Fibroblast of gingiva (primary cell): Measurements from ENCODE around the gene KCNH3.
"Not testable (repeated sequence)": the region's sequence is repeated elsewhere in the genome, so short reads cannot be mapped to it uniquely, and the experiment has no call there.

Experiments used
- DNase-seq: peaks from one replicate; pipeline ENCODE4 v3.0.0-alpha.2; 2011; ENCODE audit warnings: low read depth

The KCNH3 gene

DNA sequence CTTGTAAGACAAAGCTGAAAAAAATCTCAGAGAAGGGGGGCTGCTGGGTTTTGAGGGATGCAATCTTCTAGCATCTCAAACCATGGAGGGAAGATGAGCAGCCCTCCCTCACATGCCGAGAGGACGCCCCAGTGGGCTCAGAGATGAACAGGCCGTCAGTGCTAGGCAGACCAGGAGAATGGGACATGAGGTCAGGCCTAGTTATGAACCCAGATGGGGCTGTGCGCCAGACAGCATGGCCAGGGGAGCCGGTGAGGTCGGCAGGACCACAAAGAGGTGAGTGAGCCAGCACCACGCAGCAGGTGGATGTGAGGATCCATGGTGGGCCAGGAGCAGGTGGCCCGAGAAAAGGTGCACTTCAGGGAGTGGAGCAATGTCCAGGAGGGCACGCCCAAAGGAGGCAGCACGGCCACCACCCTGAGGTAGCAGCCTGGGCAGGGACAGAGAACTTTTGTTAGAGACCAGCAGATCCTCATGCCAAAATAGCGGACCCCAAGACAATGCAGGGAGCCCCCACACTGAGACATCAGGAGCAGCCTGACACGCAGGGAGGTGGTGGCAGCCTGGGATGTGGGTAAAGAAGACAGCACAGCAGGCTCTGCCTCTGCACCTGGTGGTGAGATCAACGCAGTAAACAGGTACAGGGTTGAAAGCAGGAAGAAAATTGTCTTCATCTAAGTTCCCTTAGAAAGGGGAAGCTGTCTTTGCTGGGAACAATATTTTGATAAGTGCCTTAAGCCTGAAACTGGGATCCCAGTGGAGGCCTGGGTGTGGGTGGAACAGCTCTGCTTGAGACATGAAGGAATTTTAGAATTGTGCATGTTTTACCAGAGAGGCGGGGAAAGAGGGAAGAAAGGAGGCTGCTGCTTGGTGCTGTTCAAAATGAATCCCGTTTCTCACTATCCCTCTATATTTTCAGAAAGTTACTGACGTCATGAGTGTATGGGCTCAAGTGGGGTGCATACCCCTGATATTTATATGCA is 46.9 kb downstream of the KCNH3 start:
- no peak for DNase-seq

DNA sequence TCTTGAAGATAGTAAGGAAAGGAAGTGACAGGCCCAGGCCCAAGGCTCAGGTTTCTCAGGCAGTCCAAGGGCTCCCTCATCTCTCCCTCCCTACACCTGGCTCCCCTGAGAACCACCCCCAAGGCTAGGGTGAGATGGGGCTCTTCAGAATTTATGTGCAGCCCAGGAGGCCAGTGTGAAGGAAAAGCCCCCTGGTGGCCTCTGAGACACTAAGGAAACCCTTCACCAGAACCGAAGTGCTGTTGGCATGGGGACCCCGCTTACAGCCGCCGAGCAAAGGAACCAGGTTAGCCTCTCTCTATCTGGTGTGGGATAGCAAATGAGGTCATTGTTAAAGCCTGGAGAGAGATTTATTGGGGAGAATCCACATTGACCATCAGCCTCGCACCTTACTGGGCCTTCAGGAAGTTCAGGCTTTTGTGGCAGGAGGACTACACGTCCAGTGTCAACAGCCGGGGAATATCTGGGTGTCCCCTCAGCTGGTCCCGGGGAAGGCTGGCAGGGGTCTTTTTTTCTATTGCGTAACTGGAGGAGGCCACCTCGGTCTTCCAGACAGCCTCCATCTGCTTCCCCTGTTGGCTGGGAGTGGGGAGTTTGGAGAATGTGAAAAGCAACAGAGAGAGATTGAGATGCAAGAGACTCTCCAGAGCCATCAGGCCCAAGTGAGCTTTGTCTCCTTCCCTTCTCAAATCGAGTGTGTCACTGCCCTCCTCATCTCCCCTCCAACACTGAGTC is 48.5 kb downstream of the KCNH3 start:
- no peak for DNase-seq

DNA sequence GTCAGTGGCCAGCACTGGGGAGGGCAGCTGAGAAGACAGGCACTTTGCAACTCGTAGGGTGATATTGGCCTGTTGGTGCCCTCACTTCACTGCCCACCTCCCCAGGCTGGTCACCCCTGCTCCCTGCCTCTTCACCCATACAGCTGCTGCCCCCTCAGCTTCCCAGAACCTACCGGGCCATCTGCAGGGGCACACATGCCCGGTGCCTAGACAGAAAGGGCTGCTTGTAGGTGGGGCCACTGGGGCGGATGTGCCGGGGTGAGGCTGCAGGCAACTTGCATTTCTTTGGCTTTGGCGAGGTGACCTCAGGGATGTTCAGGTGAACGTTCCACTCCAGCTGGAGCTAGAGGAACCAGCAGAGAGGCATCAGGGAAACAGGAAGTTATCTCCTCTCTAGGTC is 49.5 kb downstream of the KCNH3 start:
- no peak for DNase-seq

DNA sequence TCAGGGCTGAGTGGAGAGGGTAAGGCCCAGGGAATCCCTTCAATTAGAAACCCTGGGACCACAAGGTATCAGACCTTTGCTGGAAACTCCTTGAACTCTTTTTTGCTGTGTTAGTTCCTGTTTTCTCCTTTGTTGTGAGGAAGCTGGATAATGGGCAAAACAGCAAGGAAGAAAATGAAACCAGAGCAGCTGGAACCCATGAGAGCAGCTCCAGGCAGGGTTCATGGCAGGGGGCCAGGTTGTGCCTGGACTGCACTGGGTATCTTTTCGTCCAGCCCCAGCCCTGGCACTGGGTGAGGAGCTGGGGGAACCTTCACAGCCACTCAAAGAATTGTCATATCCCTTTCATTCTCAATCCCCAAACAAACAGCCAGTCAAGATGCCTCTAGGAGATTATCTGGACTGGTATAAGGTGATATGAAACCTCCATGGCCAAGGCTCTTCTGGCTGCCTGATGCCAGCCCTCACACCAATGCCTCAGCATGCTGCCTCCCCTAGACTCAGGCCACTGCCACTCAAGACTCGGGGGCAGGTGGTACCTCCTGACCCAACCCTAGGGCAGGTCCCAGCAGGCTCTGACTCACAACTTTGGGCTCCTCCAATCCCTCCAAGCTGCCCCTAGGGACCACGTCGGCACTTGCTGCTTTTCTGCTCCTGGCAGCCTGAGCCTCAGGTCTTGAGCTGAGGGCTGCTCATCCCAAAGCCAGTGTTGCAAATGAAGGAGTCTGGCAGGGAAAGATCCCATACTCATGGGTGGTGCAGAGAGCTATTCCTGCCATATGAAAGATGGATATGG is 50.1 kb downstream of the KCNH3 start:
- no peak for DNase-seq

DNA sequence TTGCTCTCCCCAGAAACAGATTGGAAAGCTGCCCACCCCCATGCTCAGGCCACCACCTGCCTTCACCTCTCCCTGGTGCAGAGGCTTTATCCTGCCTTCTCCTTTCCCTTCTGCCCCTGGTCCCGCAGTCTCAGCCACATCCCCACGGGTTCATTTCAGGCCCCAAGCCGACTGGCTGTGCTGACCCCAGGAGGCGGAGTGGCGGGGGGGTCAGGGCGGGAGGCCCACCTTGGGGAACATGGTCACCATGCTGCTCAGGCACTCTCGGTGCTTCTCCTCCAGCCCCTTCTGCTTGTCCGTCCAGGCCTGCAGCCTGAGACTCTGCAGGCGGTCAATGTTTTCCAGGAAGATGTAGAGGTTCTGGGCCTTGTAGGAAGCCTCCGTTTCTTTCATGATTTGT is 59.7 kb downstream of the KCNH3 start:
- no peak for DNase-seq

DNA sequence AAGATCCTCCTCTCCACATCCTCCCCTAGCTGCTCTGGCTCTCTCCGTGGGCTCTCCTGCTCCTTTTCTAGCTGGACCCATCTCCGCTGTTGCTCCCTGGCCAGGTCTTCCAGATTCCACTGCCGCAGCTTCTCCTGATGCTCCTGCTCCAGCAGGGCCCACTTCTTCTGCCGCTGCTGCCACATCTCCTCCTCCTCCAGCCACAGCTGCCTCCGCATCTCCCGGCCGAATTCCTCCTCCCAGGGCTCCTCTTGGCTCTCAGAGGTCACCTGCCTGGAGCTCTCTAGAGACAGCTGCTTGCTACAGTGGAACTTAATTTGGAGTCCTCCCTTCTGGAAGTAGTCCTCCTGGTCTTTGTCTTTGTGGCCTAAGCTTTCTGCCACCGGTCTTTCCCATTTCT is 61.1 kb downstream of the KCNH3 start:
- no peak for DNase-seq

DNA sequence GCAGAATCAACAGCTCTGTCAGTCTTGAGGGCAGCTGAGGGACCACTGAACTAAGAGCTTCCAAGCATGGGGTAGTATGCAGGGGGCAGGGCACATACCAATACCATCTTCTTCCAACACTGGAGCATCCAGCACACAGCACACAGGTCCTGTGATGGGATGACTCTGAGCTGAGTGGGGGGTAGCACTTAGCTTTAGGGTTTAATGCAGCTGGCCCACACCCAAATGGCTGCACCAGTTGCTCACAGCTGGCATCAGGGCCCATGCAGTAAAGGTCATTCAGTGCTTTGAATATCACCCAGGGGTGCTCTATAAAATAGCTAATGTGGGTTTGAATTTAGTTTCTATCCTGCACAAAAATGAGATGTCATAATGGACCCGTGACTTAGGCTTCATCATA is 64.9 kb downstream of the KCNH3 start:
- DNase-seq = no peak

DNA sequence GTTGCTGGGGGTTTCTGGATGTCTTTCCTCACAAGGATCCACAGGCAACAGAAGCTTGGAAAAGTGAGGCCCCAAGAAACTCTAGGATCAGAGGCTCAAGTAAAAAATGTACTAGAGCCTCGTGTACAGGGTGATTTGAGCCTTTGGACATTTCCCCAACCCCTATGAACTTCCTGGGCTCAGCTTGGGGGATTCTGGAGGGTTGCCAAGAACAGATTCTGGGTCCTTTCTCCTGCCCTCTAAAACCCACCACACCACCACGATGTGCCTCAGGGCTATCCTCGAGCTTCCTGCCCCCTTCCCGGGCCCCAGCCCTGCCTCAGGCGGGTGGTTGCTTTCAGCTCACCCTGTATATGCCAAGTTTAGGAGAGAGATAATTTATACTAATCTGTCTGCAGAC is 66.0 kb downstream of the KCNH3 start:
- no peak for DNase-seq

DNA sequence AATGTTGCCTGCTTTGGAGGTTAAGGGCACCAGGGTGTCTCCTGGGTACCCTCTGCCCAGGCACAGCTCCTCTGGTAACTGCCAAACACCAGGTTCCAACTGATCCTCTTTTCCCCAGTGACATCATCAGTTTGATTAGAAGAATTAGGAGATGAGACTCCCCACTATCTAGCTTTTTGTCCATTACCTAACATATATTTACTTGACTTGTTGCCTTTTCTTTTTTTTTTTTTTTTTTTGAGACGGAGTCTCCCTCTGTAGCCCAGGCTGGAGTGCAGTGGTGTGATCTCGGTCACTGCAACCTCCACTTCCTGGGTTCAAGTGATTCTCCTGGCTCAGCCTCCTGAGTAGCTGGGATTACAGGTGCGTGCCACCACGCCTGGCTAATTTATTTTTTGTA is 66.7 kb downstream of the KCNH3 start, which contains the start of gene FAM186B:
FAM186B (minus strand) TSS at position 101 of the 400 bp plus-strand sequence. CDS start 162 bp downstream, outside the sequence.
- not testable (repeated sequence) for DNase-seq
